Measurements from ENCODE around the gene PCOLCE2.

PCOLCE2 gene

GRCh38 chr3:142808103-142808917, 80.6 kb downstream of the PCOLCE2 start:
- no peak for DNase-seq

- DNase-seq, result no peak
Measured at GRCh38 chr3:142802891-142803290, 86.0 kb downstream of the PCOLCE2 start.

DNA sequence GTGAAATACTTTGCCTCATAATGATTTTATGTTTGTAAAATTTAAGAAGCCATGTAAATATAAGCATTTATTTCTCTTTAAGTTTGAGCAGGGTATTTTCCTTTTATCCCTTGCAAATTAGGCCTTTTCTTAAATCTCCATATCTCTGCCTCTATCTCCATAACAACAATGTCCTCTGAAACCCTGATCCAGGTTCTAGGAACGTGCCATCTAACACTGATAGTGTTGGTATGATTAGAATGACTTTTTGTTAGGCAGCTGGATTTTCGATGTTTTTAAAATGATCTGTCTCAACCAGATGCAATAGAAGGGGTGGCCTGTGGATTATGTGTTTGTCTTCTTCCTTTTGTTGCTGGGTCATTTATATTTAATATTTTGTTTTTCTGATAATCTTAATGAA, 87.1 kb downstream of the PCOLCE2 start:
- no peak for DNase-seq

DNA sequence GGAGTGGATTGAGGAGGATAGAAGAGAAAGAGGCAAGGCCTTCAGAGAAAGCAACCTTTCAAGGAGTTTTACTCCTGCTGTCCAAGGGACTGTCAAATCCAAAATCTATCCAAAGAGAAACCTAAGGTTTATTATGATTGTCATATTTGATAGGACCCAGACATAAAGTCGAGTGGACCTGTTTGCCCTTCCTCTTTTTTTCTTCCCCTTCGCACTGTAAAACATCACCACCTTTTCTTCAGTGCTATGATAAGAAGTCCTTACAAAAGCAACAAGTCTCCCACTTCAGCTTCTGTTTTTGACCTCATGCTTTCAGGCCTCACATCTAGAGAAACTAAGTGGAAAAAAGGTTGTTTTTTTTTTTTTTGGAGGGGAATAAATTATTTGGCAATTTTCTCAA, 92.1 kb downstream of the PCOLCE2 start:
- no peak for DNase-seq

DNA sequence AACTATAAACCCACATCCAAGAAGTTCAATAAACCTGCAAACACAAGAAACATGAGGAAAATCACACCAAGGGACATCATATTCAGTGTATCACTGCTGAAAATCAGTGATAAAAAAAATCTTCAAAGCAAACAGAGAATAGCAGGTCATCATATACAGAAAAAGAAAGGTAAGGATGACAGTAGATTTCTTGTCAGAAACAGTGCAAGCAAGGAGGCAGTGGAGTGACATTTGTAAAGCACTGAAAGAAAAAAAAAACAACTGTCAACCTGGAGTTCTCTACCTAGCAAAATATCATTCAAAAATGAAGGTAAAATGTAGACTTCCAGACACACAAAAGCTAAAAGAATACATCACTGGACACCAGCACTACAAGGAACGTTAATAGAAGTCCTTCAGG, 93.6 kb downstream of the PCOLCE2 start:
- DNase-seq, result no peak

GRCh38 chr3:142794508-142794907, 94.4 kb downstream of the PCOLCE2 start:
- DNase-seq, result no peak

DNA sequence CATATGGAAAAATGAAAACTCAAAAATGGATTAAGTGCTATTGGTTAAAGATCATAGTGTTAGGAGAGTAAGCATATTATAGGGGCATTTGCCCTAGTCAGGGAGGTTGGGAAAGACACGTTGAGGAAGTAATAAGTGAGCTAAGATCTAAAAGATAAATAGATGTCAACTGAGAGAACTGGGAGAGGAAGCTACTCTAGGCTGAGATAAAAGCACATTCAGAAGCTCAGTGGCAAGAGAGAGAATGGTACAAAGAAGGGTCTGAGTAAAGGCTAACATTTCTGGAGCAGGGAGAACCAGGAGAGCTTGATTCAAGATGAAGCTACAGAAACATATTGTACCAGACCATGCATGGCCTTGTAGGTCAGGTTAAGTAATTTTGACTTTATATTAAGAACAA, 101.2 kb downstream of the PCOLCE2 start:
- no peak for DNase-seq

DNA sequence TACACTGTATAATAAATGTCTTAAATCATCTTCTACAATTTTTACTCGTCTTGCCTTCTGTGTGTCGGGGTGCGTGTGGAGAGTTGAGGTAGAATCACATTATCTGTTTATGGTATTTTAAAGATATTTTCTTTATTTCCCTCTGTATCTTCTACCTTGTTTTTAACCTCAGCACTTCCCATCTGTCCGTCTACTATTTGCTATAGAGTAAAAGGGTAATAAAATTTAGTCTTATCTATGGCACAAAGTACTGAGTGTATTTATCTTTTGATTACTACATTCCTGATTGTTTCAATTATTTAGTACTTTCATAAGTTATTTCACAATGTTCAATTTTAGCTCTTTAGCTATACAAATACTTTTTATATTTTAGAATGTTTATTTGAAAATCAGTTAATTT, 102.9 kb downstream of the PCOLCE2 start:
- DNase-seq, result no peak

DNA sequence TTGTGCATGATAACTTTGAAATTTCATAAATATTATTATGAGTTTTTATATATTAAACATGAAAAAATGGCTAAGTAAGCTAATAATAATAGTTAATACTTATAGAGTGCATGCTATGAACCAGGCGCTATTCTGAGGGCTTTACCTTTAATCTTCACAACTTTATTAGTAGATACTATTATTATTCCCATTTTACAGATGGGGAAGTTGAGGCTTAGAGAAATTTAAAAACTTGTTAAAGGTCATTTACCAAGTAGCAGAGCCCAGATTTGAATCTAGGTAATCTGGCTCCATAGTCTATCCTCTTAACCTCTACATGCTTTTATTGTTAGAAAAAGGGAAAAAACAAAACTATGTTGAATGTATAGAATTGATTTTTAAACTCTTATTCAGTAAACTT, 104.7 kb downstream of the PCOLCE2 start:
- DNase-seq, result no peak

DNA sequence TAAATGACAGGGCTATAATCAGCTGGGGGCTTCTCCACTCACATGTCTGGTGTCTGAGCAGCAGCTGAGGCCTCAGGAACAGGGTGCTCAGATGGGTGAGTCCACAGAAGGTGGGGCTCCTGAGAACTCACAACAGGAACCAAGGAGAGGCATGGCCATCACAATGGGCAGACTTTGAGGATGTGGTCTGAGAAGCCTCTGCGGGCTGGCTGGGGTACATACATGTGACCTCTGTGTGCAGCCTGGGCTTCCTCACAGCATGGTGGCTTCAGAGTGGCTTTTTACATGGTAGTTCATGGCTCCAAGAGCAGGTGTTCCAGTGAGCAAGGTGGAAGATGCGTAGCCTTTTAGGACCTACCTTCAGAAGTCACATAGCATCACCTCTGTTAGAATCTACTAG, 106.3 kb downstream of the PCOLCE2 start:
- no peak for DNase-seq

DNA sequence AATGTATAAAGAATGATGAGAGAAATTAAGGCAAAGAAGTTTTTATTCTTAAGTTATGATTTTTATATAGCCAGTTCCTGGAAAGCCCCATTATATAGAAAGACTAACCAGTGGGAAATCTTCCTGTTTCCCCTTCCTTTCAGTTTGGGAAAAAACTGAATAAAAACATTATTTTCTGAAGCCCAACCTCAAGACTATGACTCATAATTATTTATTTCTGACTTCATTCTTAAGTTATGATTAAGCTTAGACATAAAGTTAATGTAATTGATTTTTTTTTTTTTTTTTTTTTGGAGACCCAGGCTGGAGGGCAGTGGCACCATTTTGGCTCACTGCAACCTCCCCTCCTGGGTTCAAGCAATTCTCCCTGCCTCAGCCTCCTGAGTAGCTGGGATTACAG, 109.3 kb downstream of the PCOLCE2 start:
- DNase-seq, result no peak

DNA sequence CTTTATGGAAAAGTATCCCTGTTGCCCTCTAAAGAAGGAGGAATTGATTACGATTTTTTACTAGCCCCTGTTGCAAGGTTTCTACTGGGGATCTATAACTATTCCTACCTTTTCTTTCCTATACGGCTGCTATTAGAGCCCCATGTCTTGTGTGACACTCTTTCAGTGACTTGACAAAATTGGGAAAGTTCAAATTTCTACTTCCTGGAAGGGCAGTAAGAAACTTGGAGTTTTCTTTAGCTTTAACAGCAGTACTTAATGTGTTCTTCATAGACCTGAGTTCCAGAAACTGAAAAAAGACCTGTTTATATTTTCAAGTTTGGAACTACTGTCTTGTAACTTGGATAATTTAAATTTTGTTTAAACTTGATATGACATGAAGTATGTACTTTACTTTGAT, 110.3 kb downstream of the PCOLCE2 start:
- DNase-seq, result no peak

DNA sequence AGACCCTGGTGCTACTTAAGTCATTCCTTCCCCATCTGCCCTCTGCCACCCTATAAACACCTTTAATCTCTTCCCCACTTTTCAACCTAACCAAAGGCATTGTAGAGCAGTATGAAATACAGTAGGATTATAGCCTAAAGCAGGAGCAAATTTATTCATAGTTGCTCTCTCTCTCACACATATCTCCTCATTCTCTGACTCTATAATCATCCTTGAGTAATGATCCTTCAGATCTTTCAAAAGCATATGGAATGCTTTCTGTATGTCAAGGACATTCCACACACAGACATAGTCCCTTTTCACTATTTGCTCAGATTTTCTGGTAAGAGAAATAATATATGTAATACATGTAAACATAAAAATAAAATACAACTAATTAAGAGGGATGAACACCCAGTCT, 111.0 kb downstream of the PCOLCE2 start:
- no peak for DNase-seq

DNA sequence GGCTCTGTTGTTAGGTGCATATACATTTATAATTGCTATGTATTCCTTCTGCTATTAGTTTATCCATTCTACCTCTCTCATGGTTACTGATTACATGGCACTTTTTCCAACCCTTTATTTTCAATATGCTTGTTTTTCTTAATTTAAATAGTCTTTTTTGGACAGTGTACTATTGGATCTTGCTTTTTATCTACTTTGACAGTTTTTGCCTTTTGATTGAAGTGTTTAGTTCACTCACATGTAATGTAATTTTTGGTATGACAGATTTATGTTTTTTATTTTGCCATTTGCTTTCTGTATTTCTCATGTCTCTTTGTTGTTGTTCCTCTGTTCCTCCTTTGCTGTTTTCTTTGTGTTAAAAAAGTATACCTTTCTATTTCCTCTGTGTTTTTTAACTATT, 120.5 kb downstream of the PCOLCE2 start:
- no peak for DNase-seq
